BJ (cell line): ENCODE data around the gene CYSLTR2. TPM values are rescaled to one million over a fixed set of nuclear protein-coding genes. Genes with fewer than 3 reads are reported as not detected.
"Not testable (repeated sequence)": the region's sequence is repeated elsewhere in the genome, so short reads cannot be mapped to it uniquely, and the experiment has no call there.

ENCODE experiments used
- CTCF ChIA-PET: fragments of 350-600 bp; formaldehyde crosslinking; extraction: SDS; loops from one replicate; lab custom pipeline; 2021; ENCODE audit warnings: antibody characterized with exemption, inconsistent platforms; lab: Yijun Ruan, JAX
- POLR2A ChIA-PET: fragments of 300-600 bp; sonication (Branson Sonifier 250); formaldehyde crosslinking; extraction: SDS; loops from one replicate; lab custom pipeline; 2021; ENCODE audit warnings: antibody characterized with exemption; lab: Charles Lee
- DNase-seq: peaks from one replicate; pipeline ENCODE4 v3.0.0-alpha.2; 2011; ENCODE audit warnings: low read depth
- H3K27me3 ChIP-seq: 2 replicates; pipeline ENCODE4 v1.6.0; 2011; ENCODE audit warnings: low read length; ENCODE audit not compliant: control insufficient read depth, insufficient read depth
- H3K36me3 ChIP-seq: 2 replicates; pipeline ENCODE4 v1.5.1; 2011; ENCODE audit warnings: low read length; ENCODE audit not compliant: control insufficient read depth, insufficient read depth
- H3K4me3 ChIP-seq: 2 replicates; pipeline ENCODE4 v1.5.1; 2011; ENCODE audit warnings: low read depth, mild to moderate bottlenecking, control low read depth, low read length
- polyA plus RNA-seq: library from polyadenylated mRNA; depleted of rRNA; stranded (reverse); fragments of >200 nt; gene quantifications from 2 replicates; pipeline ENCODE4 v1.2.3, GENCODE V29; 2011
- TF ChIP-seq, protein P1 (sequence below): IDR thresholded peaks from 2 replicates; pipeline ENCODE4 v1.5.1; 2011; ENCODE audit warnings: low read depth, mild to moderate bottlenecking, control low read depth, inconsistent platforms, low read length, moderate library complexity; ENCODE audit not compliant: insufficient read depth

Gene CYSLTR2
- polyA plus RNA-seq, 1 experiment, result not detected

- H3K36me3 ChIP-seq, result no peaks in the 10 kb centered on the region
- no peaks in the 10 kb centered on the region for H3K27me3 ChIP-seq
- POLR2A ChIA-PET, result no interaction called here
- TF ChIP-seq, protein P1, sequence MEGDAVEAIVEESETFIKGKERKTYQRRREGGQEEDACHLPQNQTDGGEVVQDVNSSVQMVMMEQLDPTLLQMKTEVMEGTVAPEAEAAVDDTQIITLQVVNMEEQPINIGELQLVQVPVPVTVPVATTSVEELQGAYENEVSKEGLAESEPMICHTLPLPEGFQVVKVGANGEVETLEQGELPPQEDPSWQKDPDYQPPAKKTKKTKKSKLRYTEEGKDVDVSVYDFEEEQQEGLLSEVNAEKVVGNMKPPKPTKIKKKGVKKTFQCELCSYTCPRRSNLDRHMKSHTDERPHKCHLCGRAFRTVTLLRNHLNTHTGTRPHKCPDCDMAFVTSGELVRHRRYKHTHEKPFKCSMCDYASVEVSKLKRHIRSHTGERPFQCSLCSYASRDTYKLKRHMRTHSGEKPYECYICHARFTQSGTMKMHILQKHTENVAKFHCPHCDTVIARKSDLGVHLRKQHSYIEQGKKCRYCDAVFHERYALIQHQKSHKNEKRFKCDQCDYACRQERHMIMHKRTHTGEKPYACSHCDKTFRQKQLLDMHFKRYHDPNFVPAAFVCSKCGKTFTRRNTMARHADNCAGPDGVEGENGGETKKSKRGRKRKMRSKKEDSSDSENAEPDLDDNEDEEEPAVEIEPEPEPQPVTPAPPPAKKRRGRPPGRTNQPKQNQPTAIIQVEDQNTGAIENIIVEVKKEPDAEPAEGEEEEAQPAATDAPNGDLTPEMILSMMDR, result no peak
- DNase-seq, result no peak
- H3K4me3 ChIP-seq, result no peak overlapping the region
- CTCF ChIA-PET, result no interaction called here
Measured at GRCh38 chr13:48667136-48667535, 13.4 kb downstream of the CYSLTR2 start.

- H3K27me3 ChIP-seq, POLR2A ChIA-PET, H3K36me3 ChIP-seq, H3K4me3 ChIP-seq, DNase-seq: not testable (repeated sequence)
- CTCF ChIA-PET, result interaction anchor here (1.0 kb wide), 1 partner anchor 9 kb away, joined by 3 read pairs; no protein-coding TSS in a partner anchor
Measured at GRCh38 chr13:48671421-48671820, 17.7 kb downstream of the CYSLTR2 start.

DNA sequence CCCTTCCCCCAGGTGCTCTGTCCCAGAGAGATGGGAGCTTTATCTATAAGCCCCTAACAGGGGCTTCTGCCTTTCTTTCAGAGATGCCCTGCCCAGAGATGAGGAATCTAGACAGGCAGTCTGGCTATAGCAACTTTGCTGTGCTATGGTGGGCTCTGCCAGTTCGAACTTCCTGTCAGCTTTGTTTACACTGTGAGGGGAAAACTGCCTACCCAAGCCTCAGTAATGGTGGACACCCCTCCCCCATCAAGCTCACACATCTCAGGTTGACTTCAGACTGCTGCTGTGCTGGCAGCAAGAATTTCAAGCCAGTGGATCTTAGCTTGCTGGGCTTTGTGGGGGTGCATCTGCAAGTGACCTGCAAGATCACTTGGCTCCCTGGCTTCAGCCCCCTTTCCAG lies 21.5 kb downstream of the CYSLTR2 start:
- ChIA-PET POLR2A (no interaction called here), CTCF (no interaction called here)
- TF ChIP-seq, protein P1, result no peak
- no peak for DNase-seq
- no peaks in the 10 kb centered on the region for H3K27me3 ChIP-seq
- H3K36me3 ChIP-seq, result no peaks in the 10 kb centered on the region
- H3K4me3 ChIP-seq, result no peak overlapping the region

- TF ChIP-seq, protein P1, result no peak
- H3K27me3 ChIP-seq, result no peaks in the 10 kb centered on the region
- CTCF ChIA-PET, result no interaction called here
- DNase-seq, result no peak
- H3K4me3 ChIP-seq, result no peak overlapping the region
- no peaks in the 10 kb centered on the region for H3K36me3 ChIP-seq
- POLR2A ChIA-PET, result no interaction called here
Measured at GRCh38 chr13:48678316-48678715, 24.6 kb downstream of the CYSLTR2 start.

- TF ChIP-seq, protein P1, result no peak
- Histone ChIP-seq H3K27me3 (no peaks in the 10 kb centered on the region), H3K4me3 (no peak overlapping the region), H3K36me3 (no peaks in the 10 kb centered on the region)
- CTCF ChIA-PET, result interaction anchor here (1.0 kb wide), 1 partner anchor 9 kb away, joined by 3 read pairs; no protein-coding TSS in a partner anchor
- POLR2A ChIA-PET, result no interaction called here
- DNase-seq, result no peak
Measured at GRCh38 chr13:48679941-48680680, 26.4 kb downstream of the CYSLTR2 start.
